T-cell (primary cell): ENCODE measurements around the gene SPEG. TPM values are rescaled to one million over a fixed set of nuclear protein-coding genes. Genes with fewer than 3 reads are reported as not detected.

Experiments used
- ATAC-seq, 4 experiments: fragments of 200-7000 bp in 3 of 4; fragments of 150-1000 bp in 1 of 4; cut with Tn5 transposase; replicated peaks in 1 of 4; 1 replicate in 3 of 4; 2 replicates in 1 of 4; pipeline ENCODE4 v1.10.0; 2021; ENCODE audit warnings: moderate library complexity in 3 of 4, mild to moderate bottlenecking in 2 of 4, moderate number of reproducible peaks in 1 of 4
- CTCF ChIA-PET, 2 donors: fragments of 300-600 bp; sonication (Branson Sonifier 250); formaldehyde crosslinking; loops; one replicate each; lab custom pipeline; 2022; ENCODE audit warnings: antibody characterized with exemption in 2 of 2; lab: Charles Lee
- POLR2A ChIA-PET, 2 donors: fragments of 300-600 bp; sonication (Branson Sonifier 250); formaldehyde crosslinking; loops; one replicate each; lab custom pipeline; 2022; ENCODE audit warnings: antibody characterized with exemption in 2 of 2; lab: Charles Lee
- DNase-seq, 35 experiments: peaks; one replicate each; pipeline versions ENCODE4 v3.0.0 to v3.0.0-alpha.2; 2013 to 2023
- H3K27ac ChIP-seq: one replicate; pipeline ENCODE4 v1.5.1; 2013; ENCODE audit warnings: low read length
- H3K27me3 ChIP-seq, 2 experiments: replicated peaks in 1 of 2; 1 replicate in 1 of 2; 2 replicates in 1 of 2; pipeline versions ENCODE4 v1.6.1 to v1.7.0; 2013; ENCODE audit warnings: low read length in 1 of 2, mixed read lengths in 1 of 2; ENCODE audit not compliant: control insufficient read depth in 2 of 2, insufficient read depth in 2 of 2; ENCODE audit errors: extremely low read depth in 1 of 2
- H3K36me3 ChIP-seq, 2 donors: 1 replicate in 1 of 2; 2 replicates in 1 of 2; pipeline versions ENCODE4 v1.6.1 to v1.7.0; 2013; ENCODE audit warnings: low read length in 1 of 2; ENCODE audit not compliant: control insufficient read depth in 2 of 2, insufficient read depth in 1 of 2; ENCODE audit errors: extremely low read depth in 1 of 2
- H3K4me1 ChIP-seq, 2 experiments: 1 replicate in 1 of 2; 2 replicates in 1 of 2; pipeline versions ENCODE4 v1.6.1 to v1.7.0; 2013; ENCODE audit warnings: low read length in 2 of 2, mixed read lengths in 1 of 2; ENCODE audit not compliant: insufficient read depth in 2 of 2, control insufficient read depth in 1 of 2; ENCODE audit errors: extremely low read depth in 1 of 2
- H3K4me3 ChIP-seq, 2 donors: 1 replicate in 1 of 2; 2 replicates in 1 of 2; pipeline versions ENCODE4 v1.5.1 to v1.7.0; 2013; ENCODE audit warnings: mild to moderate bottlenecking in 2 of 2, low read length in 1 of 2, moderate library complexity in 1 of 2; ENCODE audit not compliant: control insufficient read depth in 1 of 2; ENCODE audit errors: extremely low read depth in 1 of 2
- H3K9me3 ChIP-seq: 2 replicates; pipeline ENCODE4 v1.7.0; 2013
- H3K27ac Mint-ChIP-seq, 2 donors: one replicate each; pipeline ENCODE4 v1.8.0; 2020 to 2021; ENCODE audit warnings: mild to moderate bottlenecking in 2 of 2, mixed read lengths in 2 of 2
- H3K27me3 Mint-ChIP-seq, 2 donors: one replicate each; pipeline ENCODE4 v1.8.0; 2021 to 2022; ENCODE audit warnings: mixed read lengths in 2 of 2
- H3K36me3 Mint-ChIP-seq: one replicate; pipeline ENCODE4 v1.8.0; 2021; ENCODE audit warnings: mixed read lengths
- H3K4me1 Mint-ChIP-seq, 3 donors: one replicate each; pipeline ENCODE4 v1.8.0; 2020 to 2022; ENCODE audit warnings: mixed read lengths in 3 of 3, mild to moderate bottlenecking in 1 of 3
- H3K4me3 Mint-ChIP-seq, 3 donors: one replicate each; pipeline ENCODE4 v1.8.0; 2020 to 2022; ENCODE audit warnings: mild to moderate bottlenecking in 3 of 3, mixed read lengths in 3 of 3, moderate library complexity in 3 of 3
- H3K9me3 Mint-ChIP-seq, 3 donors: one replicate each; pipeline ENCODE4 v1.8.0; 2020 to 2022; ENCODE audit warnings: mixed read lengths in 3 of 3
- WGBS: methylation state at CpG from one replicate; pipeline ENCODE4 v1.1.5; 2013; ENCODE audit warnings: missing lambda C conversion rate; ENCODE audit not compliant: insufficient coverage; 5-methylcytosine and 5-hydroxymethylcytosine counted together
- total RNA-seq, 35 experiments: library from RNA in 6 of 35; stranded (reverse) in 6 of 35; fragments of 120-200 nt in 1 of 35; gene quantifications; one replicate each; pipeline versions ENCODE4 v1.2.1 to v1.2.4 and lab custom pipeline; 2013 to 2026

The SPEG gene
- total RNA-seq, 5 donors from 2014 or later (not counting 1 experiment from before 2014, with no cell fraction given): 13.8 to 23.9 (median 18.9) TPM

DNA sequence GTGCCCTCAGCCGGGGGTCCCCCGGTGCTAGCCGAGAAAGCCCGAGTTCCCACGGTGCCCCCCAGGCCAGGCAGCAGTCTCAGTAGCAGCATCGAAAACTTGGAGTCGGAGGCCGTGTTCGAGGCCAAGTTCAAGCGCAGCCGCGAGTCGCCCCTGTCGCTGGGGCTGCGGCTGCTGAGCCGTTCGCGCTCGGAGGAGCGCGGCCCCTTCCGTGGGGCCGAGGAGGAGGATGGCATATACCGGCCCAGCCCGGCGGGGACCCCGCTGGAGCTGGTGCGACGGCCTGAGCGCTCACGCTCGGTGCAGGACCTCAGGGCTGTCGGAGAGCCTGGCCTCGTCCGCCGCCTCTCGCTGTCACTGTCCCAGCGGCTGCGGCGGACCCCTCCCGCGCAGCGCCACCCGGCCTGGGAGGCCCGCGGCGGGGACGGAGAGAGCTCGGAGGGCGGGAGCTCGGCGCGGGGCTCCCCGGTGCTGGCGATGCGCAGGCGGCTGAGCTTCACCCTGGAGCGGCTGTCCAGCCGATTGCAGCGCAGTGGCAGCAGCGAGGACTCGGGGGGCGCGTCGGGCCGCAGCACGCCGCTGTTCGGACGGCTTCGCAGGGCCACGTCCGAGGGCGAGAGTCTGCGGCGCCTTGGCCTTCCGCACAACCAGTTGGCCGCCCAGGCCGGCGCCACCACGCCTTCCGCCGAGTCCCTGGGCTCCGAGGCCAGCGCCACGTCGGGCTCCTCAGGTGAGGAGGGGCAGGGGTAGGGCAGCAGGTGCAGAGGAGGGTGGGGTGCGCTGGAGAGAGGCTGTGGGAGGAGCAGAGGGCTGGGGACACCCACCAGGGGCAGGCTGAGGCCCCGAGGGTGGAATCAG, 49.9 kb downstream of the SPEG start:
- Histone ChIP-seq H3K27ac (no peak overlapping the region), H3K27me3 (peaks cover 10 to 85% of the 10 kb centered on the region in 2 experiments), H3K9me3 (no peaks in the 10 kb centered on the region), H3K4me1 (peaks cover 0 to 14% of the 10 kb centered on the region in 2 experiments), H3K36me3 (no peaks in the 10 kb centered on the region), H3K4me3 (peak overlapping the region; percentile 24 to 29)
- POLR2A ChIA-PET: interaction anchor here in 1 of 2 donors (0.6 kb wide), 1 partner anchor 22 kb away, joined by 3 read pairs; no protein-coding TSS in a partner anchor
- H3K4me1 Mint-ChIP-seq: peaks cover 0 to 7% (median 7%) of the 10 kb centered on the region in 3 donors
- no peaks in the 10 kb centered on the region for H3K36me3 Mint-ChIP-seq
- ATAC-seq: peak; percentile 52 to 72 (median 58)
- no peak for DNase-seq
- no peaks in the 10 kb centered on the region for H3K9me3 Mint-ChIP-seq
- peak overlapping the region; percentile 52 to 71 (median 58) for H3K4me3 Mint-ChIP-seq
- CTCF ChIA-PET: interaction anchor here (0.7 to 1.3 kb wide), 4 partner anchors 8 to 86 kb away, joined by 3 read pairs; no protein-coding TSS in a partner anchor
- H3K27ac Mint-ChIP-seq: no peak overlapping the region
- WGBS: 5% methylated on average over 88 of the region's 89 CpGs
- H3K27me3 Mint-ChIP-seq: peaks cover 24 to 56% of the 10 kb centered on the region in 2 donors

DNA sequence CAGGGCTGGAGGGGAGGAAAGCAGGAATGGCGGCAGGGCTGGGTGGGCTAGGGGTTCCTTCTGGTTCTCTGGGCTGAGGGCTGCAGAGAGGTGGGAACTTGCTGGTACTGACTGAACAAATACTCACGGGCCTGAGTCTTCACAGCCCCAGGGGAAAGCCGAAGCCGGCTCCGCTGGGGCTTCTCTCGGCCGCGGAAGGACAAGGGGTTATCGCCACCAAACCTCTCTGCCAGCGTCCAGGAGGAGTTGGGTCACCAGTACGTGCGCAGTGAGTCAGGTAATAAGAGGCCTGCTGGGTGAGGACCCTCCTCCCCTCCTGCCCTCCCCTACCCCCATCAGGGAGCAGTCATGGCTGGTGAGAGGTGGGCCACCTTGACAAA, 50.5 kb downstream of the SPEG start:
- Histone ChIP-seq H3K36me3 (no peaks in the 10 kb centered on the region), H3K27ac (no peak overlapping the region), H3K4me1 (peaks cover 0 to 14% of the 10 kb centered on the region in 2 experiments), H3K9me3 (no peaks in the 10 kb centered on the region), H3K4me3 (no peak overlapping the region), H3K27me3 (peaks cover 10 to 90% of the 10 kb centered on the region in 2 experiments)
- ATAC-seq (no peak), DNase-seq (no peak)
- H3K9me3 Mint-ChIP-seq: no peaks in the 10 kb centered on the region
- POLR2A ChIA-PET: interaction anchor here in 1 of 2 donors (0.6 kb wide), 1 partner anchor 21 kb away, joined by 3 read pairs; no protein-coding TSS in a partner anchor
- H3K27me3 Mint-ChIP-seq: peaks cover 24 to 56% of the 10 kb centered on the region in 2 donors
- peaks cover 0 to 7% (median 7%) of the 10 kb centered on the region in 3 donors for H3K4me1 Mint-ChIP-seq
- CTCF ChIA-PET: interaction anchor here (0.9 to 1.3 kb wide), 3 partner anchors 9 to 82 kb away, joined by 3 read pairs; no protein-coding TSS in a partner anchor
- H3K4me3 Mint-ChIP-seq: peak overlapping the region; percentile 24 to 43 (median 41)
- no peaks in the 10 kb centered on the region for H3K36me3 Mint-ChIP-seq
- H3K27ac Mint-ChIP-seq: no peak overlapping the region
- 80% methylated on average over 1 of the region's 12 CpGs for WGBS

DNA sequence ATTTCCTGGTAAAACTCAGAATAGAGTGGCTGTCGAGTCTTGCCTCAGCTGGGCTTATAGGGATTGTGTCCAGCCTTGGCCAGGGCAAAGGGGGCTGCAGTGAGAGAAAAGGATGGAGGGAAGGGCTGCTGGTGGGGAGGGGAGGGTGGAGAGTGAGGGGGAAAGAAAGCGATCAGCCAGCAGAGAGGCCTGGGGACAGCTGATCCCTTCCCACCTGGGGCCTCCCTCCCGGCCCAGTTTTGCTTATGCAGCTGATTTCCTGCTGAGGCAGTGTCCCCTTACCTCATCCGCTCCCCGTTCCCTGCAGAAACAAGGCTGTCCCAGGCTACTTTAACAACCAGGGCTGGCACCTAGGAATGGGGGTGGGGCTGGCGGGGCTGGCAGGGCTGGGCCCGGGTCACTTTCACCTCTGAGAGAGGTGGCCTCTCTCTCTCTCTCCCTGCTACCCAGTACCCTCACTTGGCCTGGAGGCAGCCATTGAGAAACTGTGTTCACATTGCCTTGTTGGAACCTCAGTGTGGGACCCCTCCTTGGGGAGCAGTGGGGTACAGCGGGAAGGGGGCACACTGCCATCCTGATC, 51.8 kb downstream of the SPEG start:
- CTCF ChIA-PET: interaction anchor here in 1 of 2 donors (1.3 kb wide), 1 partner anchor 10 kb away, joined by 3 read pairs; no protein-coding TSS in a partner anchor
- DNase-seq (no peak), ATAC-seq (no peak)
- H3K4me3 Mint-ChIP-seq: no peak overlapping the region
- Histone ChIP-seq H3K9me3 (no peaks in the 10 kb centered on the region), H3K4me1 (peaks cover 0 to 14% of the 10 kb centered on the region in 2 experiments), H3K27ac (no peak overlapping the region), H3K27me3 (peaks cover 10 to 88% of the 10 kb centered on the region in 2 experiments), H3K4me3 (no peak overlapping the region), H3K36me3 (no peaks in the 10 kb centered on the region)
- H3K36me3 Mint-ChIP-seq: no peaks in the 10 kb centered on the region
- H3K27me3 Mint-ChIP-seq: peaks cover 24 to 54% of the 10 kb centered on the region in 2 donors
- peaks cover 0 to 7% (median 7%) of the 10 kb centered on the region in 3 donors for H3K4me1 Mint-ChIP-seq
- POLR2A ChIA-PET: no interaction called here
- no peaks in the 10 kb centered on the region for H3K9me3 Mint-ChIP-seq
- 51% methylated on average over 4 of the region's 8 CpGs for WGBS
- no peak overlapping the region for H3K27ac Mint-ChIP-seq

DNA sequence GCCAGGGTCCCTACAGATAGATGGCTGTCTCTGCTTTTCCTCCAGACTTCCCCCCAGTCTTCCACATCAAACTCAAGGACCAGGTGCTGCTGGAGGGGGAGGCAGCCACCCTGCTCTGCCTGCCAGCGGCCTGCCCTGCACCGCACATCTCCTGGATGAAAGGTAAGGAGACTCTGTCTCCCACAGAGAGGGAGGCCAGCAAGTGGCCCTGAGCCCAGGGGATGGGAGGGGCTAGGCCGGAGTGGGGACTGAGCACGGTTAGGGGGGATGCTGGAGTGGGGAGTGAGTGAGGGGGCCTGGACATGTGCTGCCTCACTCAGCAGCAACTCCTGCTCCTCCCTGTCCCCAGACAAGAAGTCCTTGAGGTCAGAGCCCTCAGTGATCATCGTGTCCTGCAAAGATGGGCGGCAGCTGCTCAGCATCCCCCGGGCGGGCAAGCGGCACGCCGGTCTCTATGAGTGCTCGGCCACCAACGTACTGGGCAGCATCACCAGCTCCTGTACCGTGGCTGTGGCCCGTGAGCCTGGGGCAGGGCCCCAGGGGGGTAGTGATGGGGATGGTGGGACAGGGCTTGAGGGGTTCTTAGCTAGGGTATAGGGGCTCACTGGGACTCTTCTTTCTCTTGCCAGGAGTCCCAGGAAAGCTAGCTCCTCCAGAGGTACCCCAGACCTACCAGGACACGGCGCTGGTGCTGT, 53.7 kb downstream of the SPEG start:
- Mint-ChIP-seq H3K9me3 (no peaks in the 10 kb centered on the region), H3K4me1 (peaks cover 0 to 7% (median 7%) of the 10 kb centered on the region in 3 donors), H3K27ac (no peak overlapping the region), H3K36me3 (no peaks in the 10 kb centered on the region), H3K27me3 (peaks cover 24 to 57% of the 10 kb centered on the region in 2 donors), H3K4me3 (no peak overlapping the region)
- ATAC-seq (no peak), DNase-seq (no peak)
- WGBS: 87% methylated on average over 11 of the region's 17 CpGs
- Histone ChIP-seq H3K9me3 (no peaks in the 10 kb centered on the region), H3K27ac (no peak overlapping the region), H3K36me3 (no peaks in the 10 kb centered on the region), H3K4me3 (no peak overlapping the region), H3K27me3 (peaks cover 6 to 91% of the 10 kb centered on the region in 2 experiments), H3K4me1 (peaks cover 0 to 14% of the 10 kb centered on the region in 2 experiments)
- CTCF ChIA-PET: interaction anchor here in 1 of 2 donors (0.6 kb wide), 1 partner anchor 29 kb away, joined by 7 read pairs; no protein-coding TSS in a partner anchor
- POLR2A ChIA-PET: interaction anchor here in 1 of 2 donors (0.6 kb wide), 1 partner anchor 101 kb away, joined by 3 read pairs; the partner anchor contains the start of gene DNPEP

DNA sequence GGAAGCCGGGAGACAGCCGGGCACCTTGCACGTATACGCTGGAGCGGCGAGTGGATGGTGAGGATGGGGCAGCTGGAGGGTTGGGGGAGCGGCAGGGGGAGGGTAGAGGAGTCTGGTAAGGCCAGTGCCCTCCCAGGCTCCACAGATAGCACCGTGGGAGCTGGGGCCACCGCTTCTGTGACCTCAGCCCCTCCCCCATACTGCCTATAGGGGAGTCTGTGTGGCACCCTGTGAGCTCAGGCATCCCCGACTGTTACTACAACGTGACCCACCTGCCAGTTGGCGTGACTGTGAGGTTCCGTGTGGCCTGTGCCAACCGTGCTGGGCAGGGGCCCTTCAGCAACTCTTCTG, 54.2 kb downstream of the SPEG start:
- Histone ChIP-seq H3K4me3 (no peak overlapping the region), H3K4me1 (peaks cover 0 to 12% of the 10 kb centered on the region in 2 experiments), H3K27me3 (peaks cover 6 to 92% of the 10 kb centered on the region in 2 experiments), H3K9me3 (no peaks in the 10 kb centered on the region), H3K36me3 (no peaks in the 10 kb centered on the region), H3K27ac (no peak overlapping the region)
- Mint-ChIP-seq H3K36me3 (no peaks in the 10 kb centered on the region), H3K4me3 (no peak overlapping the region), H3K4me1 (peaks cover 0 to 7% (median 7%) of the 10 kb centered on the region in 3 donors), H3K27ac (no peak overlapping the region), H3K9me3 (no peaks in the 10 kb centered on the region), H3K27me3 (peaks cover 29 to 60% of the 10 kb centered on the region in 2 donors)
- ATAC-seq (no peak), DNase-seq (no peak)
- 85% methylated on average over 6 of the region's 14 CpGs for WGBS
- CTCF ChIA-PET: interaction anchor here in 1 of 2 donors (0.6 kb wide), 1 partner anchor 30 kb away, joined by 7 read pairs; no protein-coding TSS in a partner anchor
- POLR2A ChIA-PET: interaction anchor here in 1 of 2 donors (0.6 kb wide), 1 partner anchor 101 kb away, joined by 3 read pairs; the partner anchor contains the start of gene DNPEP
